ENCODE results near the gene NUCKS1.

Gene NUCKS1

GRCh38 chr1:205701420-205701819, 48.6 kb downstream of the NUCKS1 start:
- Histone ChIP-seq H3K9ac (no peak overlapping the region), H3K27ac (no peak overlapping the region)

GRCh38 chr1:205700865-205701401, 49.0 kb downstream of the NUCKS1 start:
- Histone ChIP-seq H3K9ac (no peak overlapping the region), H3K27me3 (ENCODE audit: control insufficient read depth, insufficient read depth, low read length) (no peaks in the 10 kb centered on the region), H3K36me3 (ENCODE audit: control insufficient read depth, insufficient read depth, low read length) (no peaks in the 10 kb centered on the region), H3K79me2 (no peaks in the 10 kb centered on the region), H3K4me2 (ENCODE audit: low read length) (no peak overlapping the region), H3K4me3 (ENCODE audit: low read depth, low read length) (no peak overlapping the region), H2AFZ (no peak overlapping the region), H3K27ac (no peak overlapping the region), H3K9me3 (ENCODE audit: control insufficient read depth, low read length) (no peaks in the 10 kb centered on the region), H3K4me1 (no peaks in the 10 kb centered on the region)
- no peak for TF ChIP-seq CTCF (IDR thresholded peaks at IDR 0.05)

More at GRCh38 chr1:205701420-205701819, 48.6 kb downstream of the NUCKS1 start:
- H3K27me3 ChIP-seq (ENCODE audit: control insufficient read depth, insufficient read depth, low read length), result no peaks in the 10 kb centered on the region
- no peak for TF ChIP-seq CTCF (IDR thresholded peaks at IDR 0.05)
- H3K9me3 ChIP-seq (ENCODE audit: control insufficient read depth, low read length), result no peaks in the 10 kb centered on the region
- H3K4me3 ChIP-seq (ENCODE audit: low read depth, low read length), result no peak overlapping the region
- no peak overlapping the region for H3K4me2 ChIP-seq (ENCODE audit: low read length)
- H3K36me3 ChIP-seq (ENCODE audit: control insufficient read depth, insufficient read depth, low read length), result no peaks in the 10 kb centered on the region
- H3K4me1 ChIP-seq, result no peaks in the 10 kb centered on the region
- no peak overlapping the region for H2AFZ ChIP-seq
- no peaks in the 10 kb centered on the region for H3K79me2 ChIP-seq

DNA sequence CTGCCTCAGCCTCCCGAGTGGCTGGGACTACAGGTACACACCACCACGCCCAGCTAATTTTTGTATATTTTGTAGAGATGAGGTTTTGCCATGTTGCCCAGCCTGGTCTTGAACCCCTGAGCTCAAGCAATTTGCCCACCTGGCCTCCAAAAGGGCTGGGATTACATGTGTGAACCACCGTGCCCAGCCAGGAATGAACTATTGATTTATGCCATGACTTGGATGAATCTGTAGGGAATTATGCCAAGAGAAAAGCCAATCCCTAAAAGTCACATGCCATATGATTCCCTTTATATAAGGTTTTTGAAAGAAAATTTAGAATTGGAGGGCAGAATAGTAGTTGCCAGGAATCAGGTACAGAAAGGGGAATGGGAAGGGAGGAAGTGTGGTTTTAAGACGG, 50.6 kb downstream of the NUCKS1 start:
- Histone ChIP-seq H3K4me3 (ENCODE audit: low read depth, low read length) (no peak overlapping the region), H3K9me3 (ENCODE audit: control insufficient read depth, low read length) (no peaks in the 10 kb centered on the region), H3K4me2 (ENCODE audit: low read length) (no peak overlapping the region), H2AFZ (no peak overlapping the region), H3K9ac (no peak overlapping the region), H3K36me3 (ENCODE audit: control insufficient read depth, insufficient read depth, low read length) (no peaks in the 10 kb centered on the region), H3K4me1 (no peaks in the 10 kb centered on the region), H3K27ac (no peak overlapping the region), H3K27me3 (ENCODE audit: control insufficient read depth, insufficient read depth, low read length) (no peaks in the 10 kb centered on the region), H3K79me2 (no peaks in the 10 kb centered on the region)
- TF ChIP-seq CTCF (IDR thresholded peaks at IDR 0.05), result no peak

DNA sequence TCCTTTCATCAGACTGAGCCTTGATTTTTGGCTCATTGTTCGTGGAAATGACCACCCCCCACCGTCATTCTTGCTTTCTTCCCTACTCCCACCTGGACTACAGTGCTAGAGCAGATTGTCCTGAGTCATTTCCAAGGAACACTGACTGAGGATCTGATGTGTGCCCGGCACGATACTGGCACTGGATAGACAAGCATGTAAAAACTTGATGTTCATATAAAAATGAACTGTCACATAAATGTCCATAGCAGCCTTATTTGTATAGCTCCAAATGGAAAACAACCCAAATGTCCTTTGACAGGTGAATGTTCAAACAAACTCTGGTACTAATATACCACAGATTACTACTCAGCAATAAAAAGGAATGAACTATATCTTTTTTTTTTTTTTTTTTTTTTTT, 51.1 kb downstream of the NUCKS1 start:
- Histone ChIP-seq H3K4me2 (ENCODE audit: low read length) (no peak overlapping the region), H3K27ac (no peak overlapping the region), H3K9me3 (ENCODE audit: control insufficient read depth, low read length) (no peaks in the 10 kb centered on the region), H3K36me3 (ENCODE audit: control insufficient read depth, insufficient read depth, low read length) (no peaks in the 10 kb centered on the region), H3K79me2 (no peaks in the 10 kb centered on the region), H3K9ac (no peak overlapping the region), H2AFZ (no peak overlapping the region), H3K4me3 (ENCODE audit: low read depth, low read length) (no peak overlapping the region), H3K4me1 (no peaks in the 10 kb centered on the region), H3K27me3 (ENCODE audit: control insufficient read depth, insufficient read depth, low read length) (no peaks in the 10 kb centered on the region)
- no peak for TF ChIP-seq CTCF (IDR thresholded peaks at IDR 0.05)

DNA sequence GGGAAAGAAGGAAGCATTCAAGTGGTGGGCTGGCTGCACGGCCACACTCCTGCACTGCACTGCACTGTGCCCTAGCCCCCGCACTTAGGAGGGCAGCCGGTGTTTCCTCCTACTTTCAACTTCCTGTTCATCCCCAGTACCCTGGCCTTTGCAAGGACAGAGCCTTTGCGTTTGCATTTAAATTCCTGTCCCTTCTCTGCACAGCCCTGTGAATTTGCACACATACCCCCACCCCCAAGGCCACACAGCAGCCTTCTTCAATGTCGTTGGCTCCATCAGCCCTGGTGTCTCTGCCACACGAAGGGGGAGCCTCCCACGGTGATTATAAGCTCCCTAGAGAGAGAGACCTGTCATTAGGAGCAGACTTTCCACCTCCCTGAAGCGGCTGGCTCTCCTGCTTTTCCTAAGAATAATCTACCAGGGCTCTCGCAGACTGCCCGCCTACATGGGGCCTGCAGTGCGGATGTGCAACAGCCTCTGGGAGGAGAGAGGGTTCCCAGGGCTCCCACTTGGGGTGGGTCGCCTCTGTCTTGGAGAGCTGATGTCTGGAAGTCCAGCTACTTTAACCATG, 56.5 kb downstream of the NUCKS1 start:
- Histone ChIP-seq H3K9me3 (ENCODE audit: control insufficient read depth, low read length) (no peaks in the 10 kb centered on the region), H2AFZ (no peak overlapping the region), H3K27me3 (ENCODE audit: control insufficient read depth, insufficient read depth, low read length) (no peaks in the 10 kb centered on the region), H3K4me2 (ENCODE audit: low read length) (no peak overlapping the region), H3K36me3 (ENCODE audit: control insufficient read depth, insufficient read depth, low read length) (no peaks in the 10 kb centered on the region), H3K4me1 (no peaks in the 10 kb centered on the region), H3K9ac (no peak overlapping the region), H3K27ac (no peak overlapping the region), H3K79me2 (no peaks in the 10 kb centered on the region), H3K4me3 (ENCODE audit: low read depth, low read length) (no peak overlapping the region)
- no peak for TF ChIP-seq CTCF (IDR thresholded peaks at IDR 0.05)

Measured in parathyroid adenoma (tissue), 2 donors.